Measurements from ENCODE around the gene PPP2R2B. TPM values are rescaled to one million over a fixed set of nuclear protein-coding genes. Genes with fewer than 3 reads are reported as not detected.

Gene PPP2R2B
- total RNA-seq, 1 donor from 2014 or later = 7.9 TPM

GRCh38 chr5:146794326-146795029, 84.1 kb downstream of the PPP2R2B start:
- intact Hi-C loops (cut with DNase I) = no loop called here
- DNase-seq (ENCODE audit: low spot score) = no peak

GRCh38 chr5:146793709-146794108, 84.8 kb downstream of the PPP2R2B start:
- DNase-seq (ENCODE audit: low spot score) = no peak

GRCh38 chr5:146791471-146791870, 87.1 kb downstream of the PPP2R2B start:
- intact Hi-C loops (cut with DNase I) = no loop called here
- DNase-seq (ENCODE audit: low spot score) = no peak

More at GRCh38 chr5:146793709-146794108, 84.8 kb downstream of the PPP2R2B start:
- intact Hi-C loops (cut with DNase I) = no loop called here

DNA sequence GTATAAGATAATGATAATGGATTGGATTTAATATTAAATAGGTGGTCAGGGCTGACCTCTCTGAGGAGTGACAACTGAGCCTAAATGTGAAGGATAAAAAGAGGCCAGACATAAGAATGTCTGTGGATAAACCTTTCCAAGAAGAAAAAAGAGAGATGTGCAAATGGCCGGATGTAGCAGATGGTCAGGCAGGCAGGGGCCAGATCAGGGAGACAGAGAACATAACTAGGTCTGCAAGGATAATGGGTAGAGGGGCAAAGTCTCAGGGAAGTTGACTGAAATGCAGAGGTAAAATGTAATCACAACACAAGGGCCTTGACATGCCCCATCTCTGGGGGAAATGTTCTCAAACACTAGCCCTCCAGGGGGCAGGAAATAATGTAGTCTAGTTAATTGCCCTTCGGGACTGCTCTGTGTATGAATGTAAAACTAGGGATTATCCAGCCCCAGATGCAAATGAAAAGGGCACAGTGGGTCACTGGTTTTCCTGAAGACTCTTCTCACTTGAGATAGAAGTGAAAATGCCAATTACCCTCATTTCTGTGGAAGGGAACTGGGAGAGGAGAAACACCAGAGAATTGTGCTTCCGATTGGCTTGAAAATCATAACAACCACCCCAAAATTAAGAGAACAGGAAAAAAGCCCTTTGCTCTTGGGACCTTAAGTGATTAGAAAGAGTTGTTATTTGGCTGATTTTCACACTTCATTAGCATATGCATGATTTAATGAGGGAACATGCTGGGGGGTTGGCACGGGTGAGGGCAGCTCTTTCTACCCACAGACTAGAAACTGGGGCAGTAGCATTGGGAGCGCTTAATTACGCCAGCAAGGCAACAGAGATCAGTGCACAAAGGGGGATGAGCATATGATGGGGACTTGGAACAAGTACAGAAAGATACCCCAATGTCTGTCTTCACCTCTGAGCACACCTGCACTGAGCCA, 88.6 kb downstream of the PPP2R2B start:
- DNase-seq (ENCODE audit: low spot score) = no peak
- intact Hi-C loops (cut with DNase I) = no loop called here

DNA sequence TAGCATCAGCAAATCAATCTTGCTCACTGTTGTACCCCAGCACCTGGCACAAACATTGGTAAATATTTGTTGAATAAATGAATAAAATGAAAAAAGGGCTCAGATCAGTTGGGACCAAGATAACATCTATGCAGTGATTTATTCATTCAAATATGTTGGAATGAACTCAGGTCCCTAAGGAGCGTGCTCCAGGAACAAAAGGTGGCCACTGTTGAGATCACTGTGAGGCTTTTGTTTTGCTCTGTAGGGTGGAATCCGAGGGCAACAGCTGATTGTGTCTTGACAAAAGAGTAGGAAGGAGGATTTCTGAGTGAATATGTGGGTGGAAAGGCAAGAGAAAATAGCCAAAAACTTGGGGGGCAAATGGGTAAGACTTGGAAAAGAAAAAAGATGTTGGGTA, 89.7 kb downstream of the PPP2R2B start:
- intact Hi-C loops (cut with DNase I) = no loop called here
- no peak for DNase-seq (ENCODE audit: low spot score)

GRCh38 chr5:146785065-146785464, 93.5 kb downstream of the PPP2R2B start:
- no peak for DNase-seq (ENCODE audit: low spot score)
- intact Hi-C loops (cut with DNase I) = no loop called here

DNA sequence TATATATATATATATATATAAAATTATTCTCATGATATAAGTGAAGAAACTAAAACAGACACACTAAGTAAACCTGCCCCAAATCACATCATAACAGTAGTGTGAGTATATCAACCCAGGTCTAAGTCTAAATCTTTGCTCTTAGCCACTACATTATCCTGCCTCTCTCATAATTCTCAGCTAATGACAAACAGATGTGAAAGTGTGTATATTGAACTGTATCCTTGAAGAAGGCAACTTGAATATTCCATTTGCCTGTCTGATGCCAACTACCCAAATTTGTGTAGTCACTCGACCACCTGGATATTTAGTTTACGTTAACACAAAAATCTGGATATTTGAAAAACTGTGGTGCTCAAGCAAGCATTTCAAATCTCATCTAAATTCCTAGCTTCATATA, 97.4 kb downstream of the PPP2R2B start:
- intact Hi-C loops (cut with DNase I) = no loop called here
- no peak for DNase-seq (ENCODE audit: low spot score)

- intact Hi-C loops (cut with DNase I) = no loop called here
- DNase-seq (ENCODE audit: low spot score) = no peak
Measured at GRCh38 chr5:146779211-146779869, 99.2 kb downstream of the PPP2R2B start.

DNA sequence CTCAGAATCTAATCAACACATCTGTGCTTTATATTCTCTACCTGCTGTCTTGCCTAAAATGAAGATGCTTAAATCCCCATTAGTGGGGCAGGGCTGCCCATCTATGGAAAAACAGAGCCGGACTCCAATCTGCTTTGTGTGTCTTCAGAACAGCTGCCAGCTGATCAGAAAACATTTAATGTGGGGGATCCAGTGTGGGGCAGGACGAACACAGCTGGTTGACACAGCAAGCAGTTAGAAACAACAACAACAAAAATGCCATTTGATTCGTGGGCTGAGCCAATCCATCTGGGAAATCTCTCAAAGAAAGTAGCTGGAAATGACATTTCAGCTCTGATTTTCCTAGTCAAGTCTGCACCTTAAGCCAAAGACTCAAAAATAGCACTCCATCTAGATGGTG, 99.8 kb downstream of the PPP2R2B start:
- no peak for DNase-seq (ENCODE audit: low spot score)
- intact Hi-C loops (cut with DNase I) = no loop called here

DNA sequence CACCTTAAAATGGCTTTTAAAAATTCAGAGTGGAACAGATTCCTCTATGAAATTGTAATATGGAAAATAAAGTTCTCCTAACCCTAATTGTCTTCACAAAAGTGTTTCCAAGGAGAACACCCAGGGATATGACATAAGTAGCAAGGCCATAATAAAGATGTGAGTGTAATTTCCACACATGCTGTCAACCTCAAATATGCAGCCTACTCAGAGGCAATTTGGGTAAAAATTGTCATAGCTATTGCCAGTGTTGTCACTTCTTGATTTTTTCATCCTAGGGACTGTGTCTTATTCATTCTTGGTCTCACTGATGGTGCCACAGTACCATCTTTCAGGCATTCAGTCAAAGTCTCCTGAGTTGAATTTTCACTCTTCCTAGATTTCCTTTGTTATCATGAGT, 100.3 kb downstream of the PPP2R2B start:
- DNase-seq (ENCODE audit: low spot score) = no peak
- intact Hi-C loops (cut with DNase I) = no loop called here

GRCh38 chr5:146772881-146773466, 105.6 kb downstream of the PPP2R2B start:
- DNase-seq (ENCODE audit: low spot score) = no peak
- intact Hi-C loops (cut with DNase I) = no loop called here

DNA sequence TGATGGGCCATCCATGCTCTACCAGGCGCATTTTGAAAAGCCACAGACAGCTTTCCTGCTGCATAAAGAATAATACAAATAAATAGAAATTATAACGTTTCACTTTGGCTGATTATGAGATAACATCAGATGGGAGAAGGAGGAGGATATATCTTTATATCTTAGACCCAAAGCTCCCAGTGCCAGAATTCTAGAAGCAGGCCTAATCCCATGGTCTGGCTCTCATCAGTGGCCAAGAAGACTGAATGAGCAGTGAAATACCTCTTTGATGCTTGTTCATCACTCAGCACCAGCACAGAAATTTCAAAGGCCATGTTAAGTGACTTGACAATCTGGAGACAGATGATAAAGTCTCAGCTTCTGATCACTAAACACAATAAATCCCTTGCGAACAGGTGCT, 107.6 kb downstream of the PPP2R2B start:
- no peak for DNase-seq (ENCODE audit: low spot score)
- intact Hi-C loops (cut with DNase I) = no loop called here

DNA sequence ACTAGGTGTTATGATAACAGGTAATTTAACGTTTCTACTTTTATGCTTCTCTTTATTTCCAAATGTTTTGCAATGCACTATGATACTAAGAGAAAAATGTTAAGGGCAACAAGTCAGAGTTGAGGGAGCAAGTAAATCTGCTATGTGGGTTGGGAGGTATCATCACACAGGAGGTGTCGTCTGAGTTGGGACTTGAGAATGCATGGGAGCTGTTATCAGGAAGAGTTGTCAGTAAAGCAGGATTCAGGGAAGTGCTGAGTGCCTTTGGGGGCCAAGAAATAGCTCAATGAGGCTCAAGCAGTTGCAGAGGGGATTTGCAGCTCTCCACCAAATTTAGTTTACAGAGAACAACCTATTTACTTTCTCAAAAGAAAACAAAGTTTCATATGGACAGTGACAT, 108.0 kb downstream of the PPP2R2B start:
- intact Hi-C loops (cut with DNase I) = no loop called here
- DNase-seq (ENCODE audit: low spot score) = no peak

GRCh38 chr5:146767534-146767933, 111.0 kb downstream of the PPP2R2B start:
- intact Hi-C loops (cut with DNase I) = no loop called here
- DNase-seq (ENCODE audit: low spot score) = no peak

DNA sequence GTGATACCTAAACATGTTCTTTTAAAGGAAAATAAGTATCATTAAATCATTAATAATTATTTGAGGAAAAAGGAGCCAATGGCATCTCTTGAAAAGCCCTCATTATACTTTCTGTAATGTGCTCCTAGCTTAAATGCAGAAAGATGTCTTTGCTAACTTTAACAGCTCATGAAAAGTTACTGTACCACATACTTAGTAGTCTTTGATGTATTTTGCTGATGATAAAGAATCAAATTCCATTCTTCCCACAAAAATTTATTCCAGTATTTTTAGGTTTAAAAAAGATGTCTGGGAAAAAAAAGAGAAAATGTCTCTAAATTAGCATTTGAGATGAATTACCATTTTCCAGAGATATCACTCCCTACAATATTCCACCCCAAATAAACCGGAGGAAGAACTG, 112.5 kb downstream of the PPP2R2B start:
- DNase-seq (ENCODE audit: low spot score) = no peak
- intact Hi-C loops (cut with DNase I) = no loop called here

DNA sequence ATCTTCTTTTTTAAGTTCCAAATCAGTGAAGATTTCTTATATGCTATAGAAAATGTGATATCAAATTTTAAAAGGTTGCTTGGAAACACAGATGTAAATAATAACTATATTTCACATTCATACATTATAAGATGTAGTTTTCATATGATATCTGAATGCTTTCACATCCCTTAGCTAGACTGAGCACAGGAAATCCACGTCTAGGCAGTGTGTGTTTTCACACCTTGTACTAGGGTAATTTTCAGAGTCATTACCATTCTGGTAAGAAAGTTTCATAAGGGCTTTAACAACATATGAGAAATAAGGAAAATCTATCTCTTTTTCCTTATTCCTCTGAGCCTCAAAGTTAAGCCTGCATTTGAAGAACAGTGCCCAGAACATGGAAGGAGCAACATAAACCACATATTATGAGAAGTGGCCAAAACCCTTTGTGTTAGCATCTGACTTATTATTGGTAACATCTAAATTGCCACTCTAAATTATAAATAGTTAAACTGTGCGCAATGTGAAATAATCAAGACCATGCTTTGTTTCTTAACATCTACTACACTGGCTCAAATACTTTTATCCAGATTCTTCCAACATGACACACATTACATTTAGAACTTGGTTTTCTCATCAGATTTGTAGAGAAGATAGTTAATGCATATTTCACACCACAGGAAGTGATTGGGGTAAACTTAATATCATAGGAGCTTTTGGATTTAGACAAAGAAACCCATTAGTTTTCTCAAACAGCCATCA, 113.3 kb downstream of the PPP2R2B start:
- intact Hi-C loops (cut with DNase I) = no loop called here

GRCh38 chr5:146762830-146763229, 115.7 kb downstream of the PPP2R2B start:
- intact Hi-C loops (cut with DNase I) = no loop called here
- no peak for DNase-seq (ENCODE audit: low spot score)

More for the DNA sequence above, 113.3 kb downstream of the PPP2R2B start:
- no peak for DNase-seq (ENCODE audit: low spot score)

- DNase-seq (ENCODE audit: low spot score) = no peak
- intact Hi-C loops (cut with DNase I) = no loop called here
Measured at GRCh38 chr5:146761811-146762210, 116.7 kb downstream of the PPP2R2B start.

GRCh38 chr5:146758938-146759337, 119.6 kb downstream of the PPP2R2B start:
- DNase-seq (ENCODE audit: low spot score) = no peak
- intact Hi-C loops (cut with DNase I) = no loop called here
